Activated naive CD4-positive, alpha-beta T cell treated with anti-CD3 and anti-CD28 coated beads for 36 hours (primary cell): Measurements from ENCODE around the gene TWNK. TPM values are rescaled to one million over a fixed set of nuclear protein-coding genes. Genes with fewer than 3 reads are reported as not detected.

Experiments
- CTCF ChIA-PET: fragments of 350-600 bp; sonication (Branson Sonifier 250); formaldehyde crosslinking; loops from one replicate; lab custom pipeline; 2021; ENCODE audit warnings: antibody characterized with exemption; lab: Charles Lee
- DNase-seq: peaks from one replicate; pipeline ENCODE4 v3.0.0-alpha.2; 2020
- H3K27ac Mint-ChIP-seq: one replicate; pipeline ENCODE4 v1.8.0; 2021; ENCODE audit warnings: mild to moderate bottlenecking, mixed read lengths
- H3K27me3 Mint-ChIP-seq: one replicate; pipeline ENCODE4 v1.8.0; 2021; ENCODE audit warnings: low read depth, mixed read lengths
- H3K36me3 Mint-ChIP-seq: one replicate; pipeline ENCODE4 v1.8.0; 2021; ENCODE audit warnings: low read depth, mixed read lengths
- H3K4me1 Mint-ChIP-seq: one replicate; pipeline ENCODE4 v1.8.0; 2021; ENCODE audit warnings: low read depth, mixed read lengths
- H3K4me3 Mint-ChIP-seq: one replicate; pipeline ENCODE4 v1.8.0; 2021; ENCODE audit warnings: mild to moderate bottlenecking, moderate library complexity, mixed read lengths
- H3K9me3 Mint-ChIP-seq: one replicate; pipeline ENCODE4 v1.8.0; 2021; ENCODE audit warnings: mixed read lengths
- intact Hi-C: fragments of 100-400 bp; cut with micrococcal nuclease; formaldehyde crosslinking; loops from one replicate; pipeline ENCODE4 v1.15.1; 2023
- microRNA-seq: library from miRNA; unstranded; fragments of <30 nt; microRNA quantifications from one replicate; pipeline ENCODE4 v1.2.0, GENCODE V29; 2022; ENCODE audit warnings: borderline microRNAs expressed, borderline replicate concordance
- total RNA-seq, 2 experiments: library from RNA; stranded (reverse); gene quantifications; one replicate each; pipeline ENCODE4 v1.2.3, GENCODE V29; 2021

Gene TWNK
- total RNA-seq, 2 experiments from 2014 or later, result 10.4 to 11.4 TPM

DNA sequence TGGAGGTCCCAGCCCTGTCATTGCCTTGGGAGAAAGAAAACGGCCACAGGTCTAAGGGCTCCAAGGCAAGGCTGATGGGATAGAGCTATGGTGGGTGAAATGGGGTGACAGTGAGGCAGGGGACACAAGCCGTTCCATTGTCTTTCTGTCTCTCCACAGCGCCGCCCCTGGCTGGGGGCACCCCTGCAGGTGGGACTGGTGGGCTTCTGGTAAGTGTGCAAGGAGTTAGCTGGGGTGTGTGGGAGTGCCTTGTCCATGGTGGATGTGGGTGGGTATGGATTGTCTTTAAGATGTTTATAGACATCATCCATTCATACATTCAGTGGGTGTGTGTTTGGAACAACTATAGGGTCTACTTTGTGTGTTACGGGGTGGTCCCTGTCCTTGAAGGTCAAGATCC lies 51.1 kb downstream of the TWNK start:
- no peaks in the 10 kb centered on the region for H3K27me3 Mint-ChIP-seq
- no peaks in the 10 kb centered on the region for H3K9me3 Mint-ChIP-seq
- no peak overlapping the region for H3K27ac Mint-ChIP-seq
- H3K4me1 Mint-ChIP-seq, result peaks cover 20% of the 10 kb centered on the region
- intact Hi-C loops, result no loop called here
- H3K36me3 Mint-ChIP-seq, result peaks cover 7% of the 10 kb centered on the region
- DNase-seq, result no peak
- CTCF ChIA-PET, result interaction anchor here (6.4 to 16.3 kb wide), 2 partner anchors 13 to 25 kb away, joined by 63 to 326 read pairs; partner anchors contain the start of gene KAZALD1
- no peak overlapping the region for H3K4me3 Mint-ChIP-seq

DNA sequence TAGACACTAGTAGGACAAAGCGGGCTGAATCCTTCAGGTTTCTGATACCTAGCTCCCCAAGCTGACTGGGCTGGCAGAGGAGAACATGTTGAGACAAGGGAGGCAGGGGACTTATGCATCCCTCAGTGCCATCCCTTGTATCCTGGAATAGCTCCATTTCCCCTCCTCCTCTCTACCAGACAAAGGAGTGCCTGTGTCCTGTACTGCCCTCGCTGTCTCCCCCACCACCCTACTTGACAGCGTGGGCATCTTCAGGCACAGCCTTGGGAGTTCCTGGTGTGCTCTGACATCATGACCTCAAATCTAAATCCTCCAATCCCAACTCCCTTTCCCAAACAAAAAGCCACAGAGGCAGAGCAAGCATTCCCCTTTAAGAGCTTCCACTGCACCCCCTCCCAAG lies 52.7 kb downstream of the TWNK start:
- Mint-ChIP-seq H3K36me3 (peaks cover 7% of the 10 kb centered on the region), H3K9me3 (no peaks in the 10 kb centered on the region), H3K4me3 (no peak overlapping the region), H3K27me3 (no peaks in the 10 kb centered on the region), H3K4me1 (peaks cover 22% of the 10 kb centered on the region), H3K27ac (no peak overlapping the region)
- CTCF ChIA-PET, result interaction anchor here (0.5 to 16.3 kb wide), 12 partner anchors 9 to 875 kb away, joined by 3 to 326 read pairs (median 4); partner anchors contain the start of genes KAZALD1, PDZD7 and SFXN3
- DNase-seq, result no peak
- intact Hi-C loops, result loop anchor here (5.0 kb wide), 1 partner anchor 177 kb away; no protein-coding TSS in a partner anchor

DNA sequence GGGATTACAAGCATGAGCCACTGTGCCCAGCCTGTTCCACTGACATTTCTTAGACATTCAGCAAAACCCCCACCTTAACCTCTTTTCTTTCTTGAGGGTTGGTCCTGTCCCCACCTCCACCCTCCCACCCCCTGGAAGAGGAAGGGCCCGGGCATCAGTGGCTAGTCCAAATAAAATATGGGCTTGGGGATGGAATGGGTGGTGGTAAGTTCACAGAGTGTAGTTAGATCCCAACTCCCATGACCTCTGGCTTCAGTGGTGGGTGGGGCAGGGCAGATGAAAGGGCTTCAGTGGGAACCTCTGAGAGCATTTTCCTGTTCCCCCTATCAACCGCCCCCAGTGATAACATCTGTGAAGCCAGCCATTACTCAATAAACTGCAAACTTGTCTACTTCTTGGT lies 53.5 kb downstream of the TWNK start:
- CTCF ChIA-PET, result interaction anchor here (0.6 to 16.3 kb wide), 15 partner anchors 9 to 487 kb away, joined by 3 to 326 read pairs (median 4); partner anchors contain the start of genes KAZALD1, PDZD7 and SFXN3
- H3K4me1 Mint-ChIP-seq, result peaks cover 22% of the 10 kb centered on the region
- H3K9me3 Mint-ChIP-seq, result no peaks in the 10 kb centered on the region
- H3K36me3 Mint-ChIP-seq, result peaks cover 7% of the 10 kb centered on the region
- H3K27me3 Mint-ChIP-seq, result no peaks in the 10 kb centered on the region
- no peak for DNase-seq
- no peak overlapping the region for H3K27ac Mint-ChIP-seq
- no peak overlapping the region for H3K4me3 Mint-ChIP-seq
- intact Hi-C loops, result loop anchor here (1.0 to 5.0 kb wide), 4 partner anchors 9 to 176 kb away; no protein-coding TSS in a partner anchor

DNA sequence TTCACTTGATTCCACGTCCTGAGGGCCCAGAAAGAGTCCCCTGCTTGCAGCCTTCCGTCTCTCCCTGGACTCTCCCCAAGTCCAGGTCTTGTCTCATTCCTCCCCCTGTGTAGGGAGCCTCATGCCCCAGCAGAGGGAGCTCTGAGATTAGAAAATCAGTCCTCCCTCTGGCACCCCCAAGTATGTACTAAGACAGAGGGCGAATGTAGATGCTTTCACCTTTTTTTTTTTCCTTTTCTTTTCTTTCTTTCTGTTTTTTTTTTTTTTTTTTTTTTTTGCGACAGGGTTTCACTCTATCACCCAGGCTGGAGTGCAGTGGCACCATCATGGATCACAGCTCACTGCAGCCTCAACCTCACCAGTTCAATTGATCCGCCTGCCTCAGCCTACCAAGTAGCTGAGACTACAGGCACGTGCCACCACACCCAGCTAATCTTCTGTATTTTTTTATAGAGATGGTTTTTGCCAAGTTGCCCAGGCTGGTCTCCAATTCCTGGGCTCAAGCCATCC lies 54.0 kb downstream of the TWNK start:
- peaks cover 22% of the 10 kb centered on the region for H3K4me1 Mint-ChIP-seq
- peak; percentile 87 for DNase-seq
- peaks cover 2% of the 10 kb centered on the region for H3K27me3 Mint-ChIP-seq
- no peaks in the 10 kb centered on the region for H3K9me3 Mint-ChIP-seq
- intact Hi-C loops, result loop anchor here (1.0 to 5.0 kb wide), 4 partner anchors 9 to 176 kb away; no protein-coding TSS in a partner anchor
- peaks cover 7% of the 10 kb centered on the region for H3K36me3 Mint-ChIP-seq
- H3K4me3 Mint-ChIP-seq, result no peak overlapping the region
- H3K27ac Mint-ChIP-seq, result no peak overlapping the region
- CTCF ChIA-PET, result interaction anchor here (0.6 to 16.3 kb wide), 19 partner anchors 10 to 1592 kb away, joined by 3 to 326 read pairs (median 4); partner anchors contain the start of genes KAZALD1, PDZD7 and SFXN3

DNA sequence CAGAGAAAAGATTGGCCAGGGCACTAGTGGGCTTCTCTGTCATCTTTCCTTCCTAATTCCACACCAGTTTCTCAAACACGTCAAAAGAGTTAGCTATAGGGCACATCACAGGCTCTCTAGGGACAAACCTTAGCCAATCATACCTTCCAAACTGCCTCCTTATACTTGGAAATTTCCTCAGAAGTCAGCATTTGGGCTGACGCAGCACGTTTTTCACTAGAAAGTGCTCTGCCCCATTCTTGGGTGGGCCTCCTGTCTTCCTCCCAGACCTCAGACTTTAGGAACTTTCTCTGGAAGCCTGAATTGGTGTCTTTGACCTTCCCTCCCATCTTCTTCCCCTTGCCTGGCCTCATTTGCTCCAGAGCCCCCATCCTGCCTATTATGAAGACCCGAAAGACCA lies 54.8 kb downstream of the TWNK start:
- DNase-seq, result no peak
- CTCF ChIA-PET, result interaction anchor here (1.0 to 16.3 kb wide), 15 partner anchors 8 to 109 kb away, joined by 3 to 326 read pairs (median 9); partner anchors contain the start of genes KAZALD1, PDZD7 and SFXN3
- H3K27me3 Mint-ChIP-seq, result peaks cover 10% of the 10 kb centered on the region
- H3K4me1 Mint-ChIP-seq, result peaks cover 22% of the 10 kb centered on the region
- H3K4me3 Mint-ChIP-seq, result peak overlapping the region; percentile 91
- H3K27ac Mint-ChIP-seq, result no peak overlapping the region
- intact Hi-C loops, result loop anchor here (1.0 to 5.0 kb wide), 4 partner anchors 10 to 175 kb away; no protein-coding TSS in a partner anchor
- H3K36me3 Mint-ChIP-seq, result peaks cover 4% of the 10 kb centered on the region
- no peaks in the 10 kb centered on the region for H3K9me3 Mint-ChIP-seq

DNA sequence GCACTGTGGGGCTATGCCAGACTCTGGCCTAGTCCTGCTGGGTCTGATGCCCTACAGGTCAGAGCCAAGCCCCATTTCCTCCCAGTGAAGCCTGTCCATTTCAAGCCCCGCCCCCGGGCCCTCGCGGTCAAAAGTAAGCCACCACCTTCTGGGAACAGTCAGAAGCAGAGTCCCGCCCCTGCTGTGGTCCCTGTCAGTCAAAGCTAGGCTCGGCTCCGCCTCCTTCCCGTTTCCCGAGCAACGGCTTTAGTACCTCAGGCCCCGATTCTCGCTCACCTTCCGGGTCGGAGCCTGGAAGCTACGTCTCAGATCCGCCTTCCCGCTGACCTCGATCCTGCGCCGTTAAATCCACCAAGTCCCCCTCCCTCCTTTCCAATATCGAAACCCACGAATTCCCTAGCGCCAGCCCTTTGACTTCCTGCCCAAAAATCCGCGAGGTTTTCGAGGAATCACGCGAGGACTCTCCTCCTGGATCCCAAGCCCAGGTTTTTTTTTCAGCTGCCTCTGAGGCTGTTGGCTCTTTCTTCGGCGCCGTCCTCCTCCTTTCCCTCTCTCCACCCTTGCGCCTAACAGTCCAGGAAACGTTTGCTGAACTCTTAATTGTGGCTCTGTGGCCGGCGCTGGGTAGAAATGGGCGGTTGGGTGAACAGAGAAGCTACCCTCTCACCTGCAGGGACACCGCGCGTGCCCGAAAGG lies 55.5 kb downstream of the TWNK start:
- Mint-ChIP-seq H3K27ac (peak overlapping the region; percentile 74), H3K9me3 (no peaks in the 10 kb centered on the region), H3K27me3 (peaks cover 17% of the 10 kb centered on the region), H3K4me1 (peaks cover 22% of the 10 kb centered on the region), H3K4me3 (peak overlapping the region; percentile 91), H3K36me3 (peaks cover 2% of the 10 kb centered on the region)
- CTCF ChIA-PET, result interaction anchor here (0.5 to 16.3 kb wide), 17 partner anchors 8 to 817 kb away, joined by 3 to 326 read pairs (median 6); partner anchors contain the start of genes KAZALD1, PDZD7 and SFXN3
- intact Hi-C loops, result loop anchor here (1.0 to 5.0 kb wide), 4 partner anchors 11 to 174 kb away; no protein-coding TSS in a partner anchor
- DNase-seq, result peak; percentile 97

DNA sequence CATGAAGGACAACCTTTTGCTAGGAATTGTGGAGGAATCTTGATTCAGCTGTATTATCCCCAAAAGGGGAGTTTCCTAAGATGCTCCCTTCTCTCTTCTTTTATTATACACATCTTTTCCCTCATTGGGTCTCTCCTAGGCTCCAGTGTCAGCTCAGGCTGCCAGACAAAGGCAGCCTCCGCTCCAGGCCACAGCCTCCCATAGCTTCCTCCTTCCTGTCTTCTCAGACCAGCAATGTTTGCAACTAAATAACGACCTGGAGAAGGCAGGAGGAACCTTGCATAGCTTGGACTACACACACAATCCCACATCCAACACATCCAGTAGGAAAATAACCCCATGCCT lies 56.0 kb downstream of the TWNK start:
- H3K4me3 Mint-ChIP-seq, result peak overlapping the region; percentile 91
- CTCF ChIA-PET, result interaction anchor here (0.5 to 16.3 kb wide), 12 partner anchors 9 to 138 kb away, joined by 3 to 326 read pairs (median 13); partner anchors contain the start of genes KAZALD1, PDZD7 and SFXN3
- intact Hi-C loops, result loop anchor here (5.0 kb wide), 1 partner anchor 174 kb away; no protein-coding TSS in a partner anchor
- H3K27ac Mint-ChIP-seq, result no peak overlapping the region
- H3K9me3 Mint-ChIP-seq, result no peaks in the 10 kb centered on the region
- H3K4me1 Mint-ChIP-seq, result peaks cover 24% of the 10 kb centered on the region
- peaks cover 2% of the 10 kb centered on the region for H3K36me3 Mint-ChIP-seq
- no peak for DNase-seq
- H3K27me3 Mint-ChIP-seq, result peaks cover 22% of the 10 kb centered on the region

Small RNAs within 50 kb of the gene (microRNA-seq; reads per million reads assigned to microRNA genes)
- gene MIR608, result not detected

Other genes with a start within 250 kb of the TWNK start
- gene PAX2, start 242.0 kb upstream of the TWNK start, total RNA-seq, result not detected
- 10 to 100 TPM; 29.3 to 30.3 TPM for gene SLF2, start 74.6 kb upstream of the TWNK start, total RNA-seq
- under 1 TPM; 0.48 to 0.59 TPM for gene SEMA4G, start 18.0 kb upstream of the TWNK start, total RNA-seq
- 10 to 100 TPM; 45.0 to 47.3 TPM for gene MRPL43, start within 50 bp of the TWNK start, total RNA-seq
- 1 to 10 TPM; 8.3 to 8.9 TPM for gene LZTS2, start 12.3 kb downstream of the TWNK start, total RNA-seq
- gene PDZD7, start 43.6 kb downstream of the TWNK start, total RNA-seq, result under 1 TPM; 0.37 to 0.62 TPM
- 10 to 100 TPM; 15.7 to 17.1 TPM for gene SFXN3, start 43.7 kb downstream of the TWNK start, total RNA-seq
- gene KAZALD1, start 74.4 kb downstream of the TWNK start, total RNA-seq, result under 1 TPM; 0.52 to 0.62 TPM
- not detected for gene TLX1, start 143.8 kb downstream of the TWNK start, total RNA-seq
- not detected for gene LBX1, start 241.9 kb downstream of the TWNK start, total RNA-seq